HepG2 (cell line): ENCODE measurements around the gene LDAF1.

ENCODE experiments used
- JUND ChIP-seq: sonication (generic); formaldehyde crosslinking; IDR thresholded peaks from 2 replicates; pipeline ENCODE4 v1.8.0; 2022; ENCODE audit warnings: mild to moderate bottlenecking, missing genetic modification reagents
- NFYB ChIP-seq: sonication (generic); formaldehyde crosslinking; IDR thresholded peaks from 2 replicates; pipeline ENCODE4 v1.4.0; 2020; ENCODE audit warnings: missing genetic modification reagents
- PHF21A ChIP-seq: sonication (generic); formaldehyde crosslinking; IDR thresholded peaks from 2 replicates; pipeline ENCODE4 v1.5.0; 2020; ENCODE audit warnings: mild to moderate bottlenecking, missing genetic modification reagents
- ZKSCAN1 ChIP-seq: fragments of 150-350 bp; IDR thresholded peaks from 2 replicates; pipeline ENCODE4 v1.6.1; 2014; ENCODE audit warnings: low read length
- TF ChIP-seq, protein P1 (sequence below): sonication (generic); formaldehyde crosslinking; IDR thresholded peaks from 2 replicates; pipeline ENCODE4 v1.5.0; 2020; ENCODE audit warnings: mild to moderate bottlenecking, missing genetic modification reagents, moderate library complexity

DNA sequence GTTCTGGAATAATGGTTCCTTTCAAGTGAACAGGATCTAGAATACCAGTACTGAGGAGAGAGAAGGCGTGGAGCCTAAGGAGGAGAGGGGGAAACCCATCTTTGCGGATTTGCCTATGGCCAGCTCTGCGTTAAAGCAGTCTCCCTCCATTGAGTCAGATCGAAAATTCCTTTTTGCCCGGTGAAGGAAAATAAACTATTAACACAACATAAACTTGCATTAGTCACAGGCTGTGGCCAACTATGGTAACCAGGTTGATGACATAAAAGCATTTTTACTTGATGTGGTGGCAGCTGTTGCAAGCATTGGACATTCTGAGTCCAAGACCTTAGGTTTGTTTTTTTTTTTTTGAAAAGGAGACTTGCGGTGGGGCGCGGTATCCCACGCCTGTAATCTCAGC lies 8.9 kb downstream of the LDAF1 start:
- no peak for TF ChIP-seq ZKSCAN1
- TF ChIP-seq, protein P1, sequence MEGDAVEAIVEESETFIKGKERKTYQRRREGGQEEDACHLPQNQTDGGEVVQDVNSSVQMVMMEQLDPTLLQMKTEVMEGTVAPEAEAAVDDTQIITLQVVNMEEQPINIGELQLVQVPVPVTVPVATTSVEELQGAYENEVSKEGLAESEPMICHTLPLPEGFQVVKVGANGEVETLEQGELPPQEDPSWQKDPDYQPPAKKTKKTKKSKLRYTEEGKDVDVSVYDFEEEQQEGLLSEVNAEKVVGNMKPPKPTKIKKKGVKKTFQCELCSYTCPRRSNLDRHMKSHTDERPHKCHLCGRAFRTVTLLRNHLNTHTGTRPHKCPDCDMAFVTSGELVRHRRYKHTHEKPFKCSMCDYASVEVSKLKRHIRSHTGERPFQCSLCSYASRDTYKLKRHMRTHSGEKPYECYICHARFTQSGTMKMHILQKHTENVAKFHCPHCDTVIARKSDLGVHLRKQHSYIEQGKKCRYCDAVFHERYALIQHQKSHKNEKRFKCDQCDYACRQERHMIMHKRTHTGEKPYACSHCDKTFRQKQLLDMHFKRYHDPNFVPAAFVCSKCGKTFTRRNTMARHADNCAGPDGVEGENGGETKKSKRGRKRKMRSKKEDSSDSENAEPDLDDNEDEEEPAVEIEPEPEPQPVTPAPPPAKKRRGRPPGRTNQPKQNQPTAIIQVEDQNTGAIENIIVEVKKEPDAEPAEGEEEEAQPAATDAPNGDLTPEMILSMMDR (CRISPR knock-in tag), result no peak
- no peak for TF ChIP-seq NFYB
- no peak for TF ChIP-seq JUND (CRISPR knock-in tag)
- TF ChIP-seq PHF21A, result no peak
